PC-3 (cell line): ENCODE measurements around the gene PEX11G. TPM values are rescaled to one million over a fixed set of nuclear protein-coding genes. Genes with fewer than 3 reads are reported as not detected.

ENCODE experiments used
- ATAC-seq: fragments of 200-7000 bp; cut with Tn5 transposase; 2 replicates; pipeline ENCODE4 v1.9.1; 2020; ENCODE audit warnings: mild to moderate bottlenecking, moderate library complexity
- BruUV-seq: library from RNA; stranded (reverse); fragments of 400-500 nt; replicated peaks from 2 replicates; lab custom pipeline; 2021; lab: Mats Ljungman, UMichigan
- CTCF ChIA-PET: fragments of 300-600 bp; sonication (Branson Sonifier 250); formaldehyde crosslinking; loops from one replicate; lab custom pipeline; 2022; ENCODE audit warnings: antibody characterized with exemption; lab: Charles Lee
- POLR2A ChIA-PET: fragments of 300-600 bp; sonication (Branson Sonifier 250); formaldehyde crosslinking; loops from one replicate; lab custom pipeline; 2022; ENCODE audit warnings: antibody characterized with exemption; ENCODE audit not compliant: unreplicated experiment; lab: Charles Lee
- DNase-seq: peaks from one replicate; pipeline ENCODE4 v3.0.0-alpha.2; 2015
- H2AFZ ChIP-seq: fragments of 300-600 bp; sonication (generic); 2 replicates; pipeline ENCODE4 v1.6.0; 2016; ENCODE audit warnings: antibody characterized with exemption, low read length
- H3F3A ChIP-seq: fragments of 300-600 bp; sonication (generic); one replicate; pipeline ENCODE4 v1.6.0; 2017; ENCODE audit warnings: antibody characterized with exemption, low read length, control low read depth, mild to moderate bottlenecking; ENCODE audit not compliant: unreplicated experiment
- H3K27ac ChIP-seq: fragments of 300-600 bp; sonication (generic); 2 replicates; pipeline ENCODE4 v1.5.1; 2016; ENCODE audit warnings: mild to moderate bottlenecking, low read length
- H3K27me3 ChIP-seq: fragments of 300-600 bp; sonication (generic); 2 replicates; pipeline ENCODE4 v1.6.1; 2016; ENCODE audit warnings: low read length, mixed read lengths
- H3K36me3 ChIP-seq: fragments of 300-600 bp; sonication (generic); 2 replicates; pipeline ENCODE4 v1.6.1; 2016; ENCODE audit warnings: low read depth, mixed run types, low read length, mixed read lengths
- H3K4me1 ChIP-seq: fragments of 300-600 bp; sonication (generic); 2 replicates; pipeline ENCODE4 v1.5.1; 2016; ENCODE audit warnings: low read length; ENCODE audit not compliant: insufficient read depth
- H3K4me2 ChIP-seq: fragments of 300-600 bp; sonication (generic); 2 replicates; pipeline ENCODE4 v1.6.0; 2016; ENCODE audit warnings: low read length
- H3K4me3 ChIP-seq: fragments of 300-600 bp; sonication (generic); 2 replicates; pipeline ENCODE4 v1.5.1; 2016; ENCODE audit warnings: mild to moderate bottlenecking, low read length, mixed read lengths
- H3K79me2 ChIP-seq: fragments of 300-600 bp; sonication (generic); 2 replicates; pipeline ENCODE4 v1.6.1; 2017; ENCODE audit warnings: low read length, mixed read lengths
- H3K9ac ChIP-seq: fragments of 300-600 bp; sonication (generic); 2 replicates; pipeline ENCODE4 v1.6.0; 2016; ENCODE audit warnings: mild to moderate bottlenecking, low read length
- H3K9me2 ChIP-seq: fragments of 300-600 bp; sonication (generic); replicated peaks from 2 replicates; pipeline ENCODE4 v1.6.1; 2016; ENCODE audit warnings: mixed run types, low read length, mixed read lengths
- H3K9me3 ChIP-seq: fragments of 300-600 bp; sonication (generic); 2 replicates; pipeline ENCODE4 v1.6.1; 2016; ENCODE audit warnings: low read length, mixed read lengths
- H4K20me1 ChIP-seq: fragments of 300-600 bp; sonication (generic); 2 replicates; pipeline ENCODE4 v1.6.1; 2016; ENCODE audit warnings: low read length, mixed read lengths
- CTCF ChIP-seq: fragments of 300-600 bp; sonication (generic); conservative IDR thresholded peaks from 2 replicates; pipeline ENCODE4 v1.5.1; 2017; ENCODE audit warnings: antibody characterized with exemption, low read depth, mild to moderate bottlenecking, low read length
- EZH2 ChIP-seq: fragments of 300-600 bp; sonication (generic); IDR thresholded peaks from one replicate; pipeline ENCODE4 v1.6.1; 2017; ENCODE audit warnings: antibody characterized with exemption, mild to moderate bottlenecking, low read length; ENCODE audit not compliant: unreplicated experiment
- EZH2phosphoT487 ChIP-seq: fragments of 300-600 bp; sonication (generic); IDR thresholded peaks from 2 replicates; pipeline ENCODE4 v1.6.1; 2018; ENCODE audit warnings: mild to moderate bottlenecking, antibody characterized with exemption, low read length, borderline replicate concordance
- intact Hi-C: fragments of 100-400 bp; cut with micrococcal nuclease; formaldehyde crosslinking; loops from 2 replicates; pipeline ENCODE4 v1.9.0; 2023
- total RNA-seq: library from RNA; depleted of rRNA; stranded (reverse); fragments of >200 nt; gene quantifications from 2 replicates; pipeline ENCODE4 v1.2.3, GENCODE V29; 2014

Gene PEX11G
- total RNA-seq, 1 experiment from 2014 or later = 6.6 TPM

- TF ChIP-seq CTCF = no peak
- no peak for TF ChIP-seq EZH2
- TF ChIP-seq EZH2phosphoT487 = no peak
- Histone ChIP-seq H4K20me1 (no peaks in the 10 kb centered on the region), H2AFZ (no peak overlapping the region), H3K4me1 (peaks cover 9% of the 10 kb centered on the region), H3K79me2 (no peaks in the 10 kb centered on the region), H3K9me2 (no peaks in the 10 kb centered on the region), H3K9me3 (no peaks in the 10 kb centered on the region), H3K36me3 (no peaks in the 10 kb centered on the region), H3K27ac (no peak overlapping the region), H3K9ac (no peak overlapping the region), H3F3A (no peaks in the 10 kb centered on the region), H3K27me3 (no peaks in the 10 kb centered on the region), H3K4me3 (no peak overlapping the region), H3K4me2 (no peak overlapping the region)
- POLR2A ChIA-PET = no interaction called here
- no TSS peak for BruUV-seq
- ATAC-seq = no peak
- no peak for DNase-seq
- intact Hi-C loops = no loop called here
- CTCF ChIA-PET = no interaction called here
These were observed 3.7 kb upstream of the PEX11G start for GRCh38 chr19:7492558-7492957.

GRCh38 chr19:7492142-7492541 is 3.3 kb upstream of the PEX11G start:
- TF ChIP-seq EZH2phosphoT487 = no peak
- no peak for TF ChIP-seq CTCF
- CTCF ChIA-PET = no interaction called here
- ATAC-seq (no peak), DNase-seq (no peak)
- H4K20me1 ChIP-seq = no peaks in the 10 kb centered on the region
- H3F3A ChIP-seq = no peaks in the 10 kb centered on the region
- H3K4me2 ChIP-seq = no peak overlapping the region
- no TSS peak for BruUV-seq
- H3K79me2 ChIP-seq = no peaks in the 10 kb centered on the region
- no peaks in the 10 kb centered on the region for H3K9me2 ChIP-seq
- no peak overlapping the region for H2AFZ ChIP-seq
- H3K4me3 ChIP-seq = no peak overlapping the region
- H3K36me3 ChIP-seq = no peaks in the 10 kb centered on the region
- intact Hi-C loops = no loop called here
- POLR2A ChIA-PET = no interaction called here
- no peak overlapping the region for H3K27ac ChIP-seq
- H3K9ac ChIP-seq = no peak overlapping the region
- H3K9me3 ChIP-seq = no peaks in the 10 kb centered on the region
- H3K4me1 ChIP-seq = peaks cover 9% of the 10 kb centered on the region
- H3K27me3 ChIP-seq = no peaks in the 10 kb centered on the region

- BruUV-seq = no TSS peak
- H3K4me3 ChIP-seq = no peak overlapping the region
- H3K27ac ChIP-seq = no peak overlapping the region; the same call in 1 of the 2 replicates
- CTCF ChIA-PET = no interaction called here
- no peaks in the 10 kb centered on the region for H4K20me1 ChIP-seq
- peak overlapping the region; percentile 81 for H3K9ac ChIP-seq
- peak overlapping the region; percentile 89 for H3K4me2 ChIP-seq
- no peaks in the 10 kb centered on the region for H3K9me2 ChIP-seq
- TF ChIP-seq CTCF = no peak
- no peak for TF ChIP-seq EZH2
- TF ChIP-seq EZH2phosphoT487 = no peak
- intact Hi-C loops = loop anchor here (2.0 kb wide), 1 partner anchor 45 kb away; the partner anchor contains the start of gene PNPLA6
- H3F3A ChIP-seq = no peaks in the 10 kb centered on the region
- no peaks in the 10 kb centered on the region for H3K9me3 ChIP-seq
- POLR2A ChIA-PET = no interaction called here
- DNase-seq (no peak), ATAC-seq (no peak)
- no peaks in the 10 kb centered on the region for H3K36me3 ChIP-seq
- H3K27me3 ChIP-seq = no peaks in the 10 kb centered on the region
- peaks cover 9% of the 10 kb centered on the region for H3K4me1 ChIP-seq
- H2AFZ ChIP-seq = peak overlapping the region; percentile 96
- no peaks in the 10 kb centered on the region for H3K79me2 ChIP-seq
These were observed 792 bp upstream of the PEX11G start for GRCh38 chr19:7489609-7490044.
